Measurements from ENCODE around the gene MBIP. TPM values are rescaled to one million over a fixed set of nuclear protein-coding genes. Genes with fewer than 3 reads are reported as not detected.

MBIP gene
- total RNA-seq, 1 experiment from 2014 or later, result 19.1 TPM

DNA sequence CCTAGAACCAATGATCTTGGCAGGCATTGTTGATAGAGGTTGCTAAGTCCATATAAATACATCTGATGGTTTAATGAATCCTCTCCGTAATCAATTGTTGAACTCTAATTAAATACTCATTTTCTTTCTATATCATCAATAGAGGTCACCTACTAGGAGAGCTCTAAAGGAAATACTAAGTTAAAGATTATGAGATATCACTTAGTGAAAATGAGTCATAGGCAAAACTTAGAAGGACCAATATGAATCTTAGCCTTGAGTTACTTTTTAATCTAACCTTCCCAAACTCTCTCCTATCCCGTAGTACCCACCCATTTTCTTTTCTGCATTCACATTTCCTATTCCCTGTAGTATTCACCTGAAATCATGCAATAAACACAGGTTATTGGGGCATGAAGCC, 50.2 kb downstream of the MBIP start:
- Histone ChIP-seq H4K20me1 (ENCODE audit: insufficient read depth) (no peaks in the 10 kb centered on the region), H3K9me3 (ENCODE audit: control insufficient read depth in 1 of 2, insufficient read depth in 1 of 2, low read depth in 1 of 2, low read length in 2 of 2) (no peaks in the 10 kb centered on the region), H3K9me2 (ENCODE audit: insufficient read depth) (no peaks in the 10 kb centered on the region), H3K4me1 (ENCODE audit: control insufficient read depth in 1 of 2, insufficient read depth in 2 of 2, low read length in 2 of 2) (no peaks in the 10 kb centered on the region), H3K27me3 (ENCODE audit: insufficient read depth, low read length) (no peaks in the 10 kb centered on the region), H3K36me3 (ENCODE audit: control insufficient read depth in 1 of 2, insufficient read depth in 2 of 2, low read length in 2 of 2) (no peaks in the 10 kb centered on the region), H3K4me2 (ENCODE audit: low read length) (no peak overlapping the region), H3K27ac (ENCODE audit: low read depth, low read length) (no peak overlapping the region), H3K9ac (ENCODE audit: low read length) (no peak overlapping the region), H2AFZ (ENCODE audit: low read depth, low read length, poor library complexity, severe bottlenecking) (no peak overlapping the region), H3K4me3 (replicated peaks in 1 of 2; ENCODE audit: low read depth in 1 of 2, low read length in 2 of 2) (no peak overlapping the region), H3K79me2 (ENCODE audit: insufficient read depth, low read length) (no peaks in the 10 kb centered on the region)
- POLR2A ChIA-PET, result no interaction called here
- CTCF ChIA-PET, result no interaction called here
- intact Hi-C loops (cut with micrococcal nuclease), result no loop called here
- DNase-seq (ENCODE audit: low read depth, low spot score) (no peak), ATAC-seq (no peak)
- RAD21 ChIA-PET (ENCODE audit: low non-redundant PET in 1 of 2, low total read pairs in 2 of 2, uncharacterized antibody in 2 of 2, unreplicated experiment in 2 of 2), result no interaction called here
- TF ChIP-seq SRF (IDR thresholded peaks at IDR 0.05; ENCODE audit: low read depth) (no peak), CBX3 (IDR thresholded peaks at IDR 0.05; ENCODE audit: low read depth) (no peak), EZH2phosphoT487 (IDR thresholded peaks at IDR 0.05; ENCODE audit: borderline replicate concordance) (no peak), YY1 (IDR thresholded peaks at IDR 0.05; ENCODE audit: extremely low read depth, insufficient replicate concordance, low read depth, low read length) (no peak), SP1 (IDR thresholded peaks at IDR 0.05; ENCODE audit: low read depth) (no peak), ZFX (IDR thresholded peaks at IDR 0.05) (no peak), EZH2 (IDR thresholded peaks at IDR 0.05) (no peak), CEBPB (IDR thresholded peaks at IDR 0.05; ENCODE audit: low read depth) (no peak), RAD21 (IDR thresholded peaks at IDR 0.05; ENCODE audit: low read depth) (no peak), FOSL1 (IDR thresholded peaks at IDR 0.05; ENCODE audit: low read depth) (no peak), POLR2AphosphoS5 (IDR thresholded peaks at IDR 0.05; ENCODE audit: low read depth, low read length) (no peak), ZNF274 (IDR thresholded peaks at IDR 0.05; ENCODE audit: low read depth, low read length) (no peak), ELF1 (IDR thresholded peaks at IDR 0.05; ENCODE audit: borderline replicate concordance, low read depth) (no peak), EGR1 (IDR thresholded peaks at IDR 0.05; ENCODE audit: low read depth) (no peak), JUND (IDR thresholded peaks at IDR 0.05) (no peak)
- TF ChIP-seq, protein P1, sequence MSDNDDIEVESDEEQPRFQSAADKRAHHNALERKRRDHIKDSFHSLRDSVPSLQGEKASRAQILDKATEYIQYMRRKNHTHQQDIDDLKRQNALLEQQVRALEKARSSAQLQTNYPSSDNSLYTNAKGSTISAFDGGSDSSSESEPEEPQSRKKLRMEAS (IDR thresholded peaks at IDR 0.05), result no peak
- TF ChIP-seq, protein P2, sequence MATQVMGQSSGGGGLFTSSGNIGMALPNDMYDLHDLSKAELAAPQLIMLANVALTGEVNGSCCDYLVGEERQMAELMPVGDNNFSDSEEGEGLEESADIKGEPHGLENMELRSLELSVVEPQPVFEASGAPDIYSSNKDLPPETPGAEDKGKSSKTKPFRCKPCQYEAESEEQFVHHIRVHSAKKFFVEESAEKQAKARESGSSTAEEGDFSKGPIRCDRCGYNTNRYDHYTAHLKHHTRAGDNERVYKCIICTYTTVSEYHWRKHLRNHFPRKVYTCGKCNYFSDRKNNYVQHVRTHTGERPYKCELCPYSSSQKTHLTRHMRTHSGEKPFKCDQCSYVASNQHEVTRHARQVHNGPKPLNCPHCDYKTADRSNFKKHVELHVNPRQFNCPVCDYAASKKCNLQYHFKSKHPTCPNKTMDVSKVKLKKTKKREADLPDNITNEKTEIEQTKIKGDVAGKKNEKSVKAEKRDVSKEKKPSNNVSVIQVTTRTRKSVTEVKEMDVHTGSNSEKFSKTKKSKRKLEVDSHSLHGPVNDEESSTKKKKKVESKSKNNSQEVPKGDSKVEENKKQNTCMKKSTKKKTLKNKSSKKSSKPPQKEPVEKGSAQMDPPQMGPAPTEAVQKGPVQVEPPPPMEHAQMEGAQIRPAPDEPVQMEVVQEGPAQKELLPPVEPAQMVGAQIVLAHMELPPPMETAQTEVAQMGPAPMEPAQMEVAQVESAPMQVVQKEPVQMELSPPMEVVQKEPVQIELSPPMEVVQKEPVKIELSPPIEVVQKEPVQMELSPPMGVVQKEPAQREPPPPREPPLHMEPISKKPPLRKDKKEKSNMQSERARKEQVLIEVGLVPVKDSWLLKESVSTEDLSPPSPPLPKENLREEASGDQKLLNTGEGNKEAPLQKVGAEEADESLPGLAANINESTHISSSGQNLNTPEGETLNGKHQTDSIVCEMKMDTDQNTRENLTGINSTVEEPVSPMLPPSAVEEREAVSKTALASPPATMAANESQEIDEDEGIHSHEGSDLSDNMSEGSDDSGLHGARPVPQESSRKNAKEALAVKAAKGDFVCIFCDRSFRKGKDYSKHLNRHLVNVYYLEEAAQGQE (IDR thresholded peaks at IDR 0.05; ENCODE audit: low read depth), result no peak
- TF ChIP-seq, protein P3, sequence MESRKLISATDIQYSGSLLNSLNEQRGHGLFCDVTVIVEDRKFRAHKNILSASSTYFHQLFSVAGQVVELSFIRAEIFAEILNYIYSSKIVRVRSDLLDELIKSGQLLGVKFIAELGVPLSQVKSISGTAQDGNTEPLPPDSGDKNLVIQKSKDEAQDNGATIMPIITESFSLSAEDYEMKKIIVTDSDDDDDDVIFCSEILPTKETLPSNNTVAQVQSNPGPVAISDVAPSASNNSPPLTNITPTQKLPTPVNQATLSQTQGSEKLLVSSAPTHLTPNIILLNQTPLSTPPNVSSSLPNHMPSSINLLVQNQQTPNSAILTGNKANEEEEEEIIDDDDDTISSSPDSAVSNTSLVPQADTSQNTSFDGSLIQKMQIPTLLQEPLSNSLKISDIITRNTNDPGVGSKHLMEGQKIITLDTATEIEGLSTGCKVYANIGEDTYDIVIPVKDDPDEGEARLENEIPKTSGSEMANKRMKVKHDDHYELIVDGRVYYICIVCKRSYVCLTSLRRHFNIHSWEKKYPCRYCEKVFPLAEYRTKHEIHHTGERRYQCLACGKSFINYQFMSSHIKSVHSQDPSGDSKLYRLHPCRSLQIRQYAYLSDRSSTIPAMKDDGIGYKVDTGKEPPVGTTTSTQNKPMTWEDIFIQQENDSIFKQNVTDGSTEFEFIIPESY (IDR thresholded peaks at IDR 0.05; ENCODE audit: extremely low read depth, insufficient replicate concordance, low read length), result no peak
- BruUV-seq (replicated peaks), result no TSS peak
